ENCODE data around the gene ORAI2.

The ORAI2 gene

GRCh38 chr7:102413611-102414010 is 19.8 kb upstream of the ORAI2 start:
- TF ChIP-seq, protein P1, sequence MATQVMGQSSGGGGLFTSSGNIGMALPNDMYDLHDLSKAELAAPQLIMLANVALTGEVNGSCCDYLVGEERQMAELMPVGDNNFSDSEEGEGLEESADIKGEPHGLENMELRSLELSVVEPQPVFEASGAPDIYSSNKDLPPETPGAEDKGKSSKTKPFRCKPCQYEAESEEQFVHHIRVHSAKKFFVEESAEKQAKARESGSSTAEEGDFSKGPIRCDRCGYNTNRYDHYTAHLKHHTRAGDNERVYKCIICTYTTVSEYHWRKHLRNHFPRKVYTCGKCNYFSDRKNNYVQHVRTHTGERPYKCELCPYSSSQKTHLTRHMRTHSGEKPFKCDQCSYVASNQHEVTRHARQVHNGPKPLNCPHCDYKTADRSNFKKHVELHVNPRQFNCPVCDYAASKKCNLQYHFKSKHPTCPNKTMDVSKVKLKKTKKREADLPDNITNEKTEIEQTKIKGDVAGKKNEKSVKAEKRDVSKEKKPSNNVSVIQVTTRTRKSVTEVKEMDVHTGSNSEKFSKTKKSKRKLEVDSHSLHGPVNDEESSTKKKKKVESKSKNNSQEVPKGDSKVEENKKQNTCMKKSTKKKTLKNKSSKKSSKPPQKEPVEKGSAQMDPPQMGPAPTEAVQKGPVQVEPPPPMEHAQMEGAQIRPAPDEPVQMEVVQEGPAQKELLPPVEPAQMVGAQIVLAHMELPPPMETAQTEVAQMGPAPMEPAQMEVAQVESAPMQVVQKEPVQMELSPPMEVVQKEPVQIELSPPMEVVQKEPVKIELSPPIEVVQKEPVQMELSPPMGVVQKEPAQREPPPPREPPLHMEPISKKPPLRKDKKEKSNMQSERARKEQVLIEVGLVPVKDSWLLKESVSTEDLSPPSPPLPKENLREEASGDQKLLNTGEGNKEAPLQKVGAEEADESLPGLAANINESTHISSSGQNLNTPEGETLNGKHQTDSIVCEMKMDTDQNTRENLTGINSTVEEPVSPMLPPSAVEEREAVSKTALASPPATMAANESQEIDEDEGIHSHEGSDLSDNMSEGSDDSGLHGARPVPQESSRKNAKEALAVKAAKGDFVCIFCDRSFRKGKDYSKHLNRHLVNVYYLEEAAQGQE (IDR thresholded peaks at IDR 0.05; ENCODE audit: insufficient read depth in 1 of 2, low read depth in 2 of 2, low read length in 2 of 2): no peak
- TF ChIP-seq POLR2AphosphoS5 (IDR thresholded peaks at IDR 0.05; ENCODE audit: low read depth, low read length) (no peak), FOXP2 (optimal IDR thresholded peaks at IDR 0.05; ENCODE audit: borderline replicate concordance, extremely low read depth, extremely low read length, insufficient read depth) (no peak), SIN3A (IDR thresholded peaks at IDR 0.05; ENCODE audit: borderline replicate concordance, insufficient read depth, low read length) (no peak), TAF1 (IDR thresholded peaks at IDR 0.05; ENCODE audit: borderline replicate concordance, insufficient read depth, low read length) (no peak)

DNA sequence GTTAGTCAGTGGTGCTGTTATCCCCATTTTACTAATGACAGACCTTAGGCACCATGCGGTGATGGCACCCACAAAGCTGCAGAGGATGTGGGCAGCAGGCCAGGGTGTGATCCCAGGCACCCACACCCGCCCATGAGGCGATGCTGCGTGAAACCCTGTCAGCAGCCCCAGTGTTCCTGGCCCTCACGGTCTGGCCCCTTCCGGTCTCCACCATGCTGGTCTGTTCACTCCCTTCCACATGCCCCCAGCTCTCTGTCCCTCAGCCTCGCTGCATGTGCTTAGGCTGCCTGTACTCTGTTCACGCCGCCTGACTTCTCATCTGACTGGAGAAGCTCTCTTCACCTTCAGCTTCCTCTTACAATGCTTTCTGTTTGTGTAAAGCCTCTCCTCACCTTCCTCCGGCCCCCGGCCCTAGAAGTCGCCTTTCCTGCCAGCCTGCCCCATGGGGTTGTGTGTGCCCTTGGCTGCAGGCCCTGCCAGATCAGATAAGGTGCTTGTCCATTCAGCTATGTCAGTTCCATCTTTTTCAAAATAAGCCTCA is 17.6 kb upstream of the ORAI2 start:
- TF ChIP-seq SIN3A (IDR thresholded peaks at IDR 0.05; ENCODE audit: borderline replicate concordance, insufficient read depth, low read length): no peak

- TF ChIP-seq FOXP2 (optimal IDR thresholded peaks at IDR 0.05; ENCODE audit: borderline replicate concordance, extremely low read depth, extremely low read length, insufficient read depth) (no peak), TAF1 (IDR thresholded peaks at IDR 0.05; ENCODE audit: borderline replicate concordance, insufficient read depth, low read length) (no peak), POLR2AphosphoS5 (IDR thresholded peaks at IDR 0.05; ENCODE audit: low read depth, low read length) (no peak)
- TF ChIP-seq, protein P1 (IDR thresholded peaks at IDR 0.05; ENCODE audit: insufficient read depth in 1 of 2, low read depth in 2 of 2, low read length in 2 of 2): no peak
These were observed 17.0 kb upstream of the ORAI2 start for GRCh38 chr7:102416406-102416805.

DNA sequence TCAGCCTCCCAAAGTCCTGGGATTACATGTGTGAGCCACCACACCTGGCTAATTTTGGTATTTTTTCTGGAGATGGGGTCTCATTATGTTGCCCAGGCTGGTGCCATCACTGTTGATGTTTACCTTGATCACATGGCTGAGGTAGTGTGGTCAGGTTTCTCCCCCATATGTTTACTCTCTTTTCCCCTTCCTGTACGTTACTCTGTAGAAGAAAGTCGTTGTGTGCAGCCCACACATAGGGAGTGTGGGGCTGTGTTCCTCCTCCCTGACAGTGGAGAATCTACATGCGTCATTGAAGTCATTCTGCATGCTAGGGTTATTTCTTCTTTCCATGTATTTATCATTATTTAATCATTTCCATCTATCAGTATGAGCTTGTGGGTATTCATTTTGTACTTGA is 16.3 kb upstream of the ORAI2 start:
- TF ChIP-seq, protein P1 (IDR thresholded peaks at IDR 0.05; ENCODE audit: insufficient read depth in 1 of 2, low read depth in 2 of 2, low read length in 2 of 2): no peak
- TF ChIP-seq FOXP2 (optimal IDR thresholded peaks at IDR 0.05; ENCODE audit: borderline replicate concordance, extremely low read depth, extremely low read length, insufficient read depth) (no peak), TAF1 (IDR thresholded peaks at IDR 0.05; ENCODE audit: borderline replicate concordance, insufficient read depth, low read length) (no peak), POLR2AphosphoS5 (IDR thresholded peaks at IDR 0.05; ENCODE audit: low read depth, low read length) (no peak), SIN3A (IDR thresholded peaks at IDR 0.05; ENCODE audit: borderline replicate concordance, insufficient read depth, low read length) (no peak)

DNA sequence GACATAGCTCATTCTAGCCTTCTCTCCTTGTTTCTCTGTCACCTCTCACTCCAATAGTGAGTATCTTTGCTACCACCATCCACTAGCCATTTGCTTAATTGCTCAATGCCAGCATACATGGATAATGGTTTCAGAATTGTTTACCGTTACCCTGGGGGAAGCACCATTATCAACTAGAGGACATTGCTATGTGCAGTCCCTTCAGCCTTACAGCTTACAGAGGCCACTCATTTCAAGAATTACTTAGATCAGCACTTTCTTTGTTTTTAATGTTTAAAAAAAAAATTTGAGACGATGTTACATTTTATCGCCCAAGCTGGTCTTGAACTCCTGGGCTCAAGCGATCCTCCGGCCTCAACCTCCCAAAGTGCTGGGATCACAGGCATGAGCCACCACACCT is 14.8 kb upstream of the ORAI2 start:
- TF ChIP-seq TAF1 (IDR thresholded peaks at IDR 0.05; ENCODE audit: borderline replicate concordance, insufficient read depth, low read length) (no peak), FOXP2 (optimal IDR thresholded peaks at IDR 0.05; ENCODE audit: borderline replicate concordance, extremely low read depth, extremely low read length, insufficient read depth) (no peak), POLR2AphosphoS5 (IDR thresholded peaks at IDR 0.05; ENCODE audit: low read depth, low read length) (no peak), SIN3A (IDR thresholded peaks at IDR 0.05; ENCODE audit: borderline replicate concordance, insufficient read depth, low read length) (no peak)
- TF ChIP-seq, protein P1 (IDR thresholded peaks at IDR 0.05; ENCODE audit: insufficient read depth in 1 of 2, low read depth in 2 of 2, low read length in 2 of 2): no peak
